ENCODE results near the gene TBX1.

TBX1 gene

GRCh38 chr22:19739911-19740449, 20.6 kb upstream of the TBX1 start:
- H3K9me3 Mint-ChIP-seq, result no peaks in the 10 kb centered on the region
- H3K27ac Mint-ChIP-seq, result no peak overlapping the region
- no peaks in the 10 kb centered on the region for H3K27me3 Mint-ChIP-seq (ENCODE audit: low read depth)

GRCh38 chr22:19740586-19740985, 20.0 kb upstream of the TBX1 start:
- H3K27ac Mint-ChIP-seq, result no peak overlapping the region
- no peaks in the 10 kb centered on the region for H3K27me3 Mint-ChIP-seq (ENCODE audit: low read depth)
- no peaks in the 10 kb centered on the region for H3K4me1 Mint-ChIP-seq (ENCODE audit: low read depth)
- no peak overlapping the region for H3K4me3 Mint-ChIP-seq
- no peaks in the 10 kb centered on the region for H3K36me3 Mint-ChIP-seq (ENCODE audit: low read depth)
- no peaks in the 10 kb centered on the region for H3K9me3 Mint-ChIP-seq

More at GRCh38 chr22:19739911-19740449, 20.6 kb upstream of the TBX1 start:
- Mint-ChIP-seq H3K4me1 (ENCODE audit: low read depth) (no peaks in the 10 kb centered on the region), H3K4me3 (no peak overlapping the region), H3K36me3 (ENCODE audit: low read depth) (no peaks in the 10 kb centered on the region)

DNA sequence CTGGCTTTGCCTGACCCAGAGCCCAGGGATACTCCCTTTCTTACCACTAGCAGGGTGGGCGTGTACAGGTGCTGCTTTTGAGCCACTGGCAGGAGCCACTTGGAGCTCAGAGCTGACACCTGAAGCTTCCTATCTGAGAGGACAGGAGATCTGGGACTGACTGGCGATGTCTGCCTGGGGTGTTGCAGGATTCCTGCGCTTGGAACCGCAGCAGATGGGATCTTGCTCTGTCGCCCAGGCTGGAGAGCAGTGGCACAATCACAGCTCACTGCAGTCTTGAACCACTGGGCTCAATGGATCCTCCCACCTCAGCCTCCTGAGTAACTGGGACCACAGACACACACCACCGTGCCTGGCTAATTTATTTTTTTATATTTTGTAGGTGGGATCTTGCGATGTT, 19.5 kb upstream of the TBX1 start:
- Mint-ChIP-seq H3K27ac (no peak overlapping the region), H3K36me3 (ENCODE audit: low read depth) (no peaks in the 10 kb centered on the region), H3K9me3 (no peaks in the 10 kb centered on the region), H3K27me3 (ENCODE audit: low read depth) (no peaks in the 10 kb centered on the region), H3K4me1 (ENCODE audit: low read depth) (no peaks in the 10 kb centered on the region), H3K4me3 (no peak overlapping the region)

GRCh38 chr22:19742160-19743066, 18.2 kb upstream of the TBX1 start:
- Mint-ChIP-seq H3K4me1 (ENCODE audit: low read depth) (no peaks in the 10 kb centered on the region), H3K9me3 (no peaks in the 10 kb centered on the region), H3K27ac (no peak overlapping the region), H3K27me3 (ENCODE audit: low read depth) (no peaks in the 10 kb centered on the region), H3K4me3 (no peak overlapping the region), H3K36me3 (ENCODE audit: low read depth) (no peaks in the 10 kb centered on the region)

DNA sequence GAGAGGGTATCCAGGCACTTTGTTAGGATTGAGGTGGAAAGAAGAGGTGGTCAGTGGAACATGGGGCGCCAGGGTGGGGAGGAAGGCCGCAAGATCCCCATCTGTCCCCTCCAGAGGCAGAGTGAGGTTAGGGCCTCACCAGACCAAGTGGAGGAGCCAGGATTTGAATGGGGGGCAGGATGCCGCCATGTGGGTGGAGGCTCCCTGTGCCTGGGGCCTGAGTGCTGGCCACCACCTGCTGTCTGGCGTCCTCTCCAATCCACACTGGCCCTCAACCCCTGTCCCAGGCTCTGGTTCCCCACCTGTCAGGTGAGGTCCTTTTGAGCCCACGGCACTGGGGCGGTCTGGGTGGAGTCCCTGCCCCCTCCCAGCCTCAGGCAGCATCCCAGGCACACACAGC, 17.5 kb upstream of the TBX1 start:
- Mint-ChIP-seq H3K4me3 (no peak overlapping the region), H3K36me3 (ENCODE audit: low read depth) (no peaks in the 10 kb centered on the region), H3K27me3 (ENCODE audit: low read depth) (no peaks in the 10 kb centered on the region), H3K27ac (no peak overlapping the region), H3K4me1 (ENCODE audit: low read depth) (no peaks in the 10 kb centered on the region), H3K9me3 (no peaks in the 10 kb centered on the region)

GRCh38 chr22:19743651-19744050, 16.9 kb upstream of the TBX1 start:
- no peak overlapping the region for H3K27ac Mint-ChIP-seq
- H3K4me1 Mint-ChIP-seq (ENCODE audit: low read depth), result no peaks in the 10 kb centered on the region
- H3K4me3 Mint-ChIP-seq, result no peak overlapping the region
- no peaks in the 10 kb centered on the region for H3K27me3 Mint-ChIP-seq (ENCODE audit: low read depth)
- no peaks in the 10 kb centered on the region for H3K36me3 Mint-ChIP-seq (ENCODE audit: low read depth)
- no peaks in the 10 kb centered on the region for H3K9me3 Mint-ChIP-seq

DNA sequence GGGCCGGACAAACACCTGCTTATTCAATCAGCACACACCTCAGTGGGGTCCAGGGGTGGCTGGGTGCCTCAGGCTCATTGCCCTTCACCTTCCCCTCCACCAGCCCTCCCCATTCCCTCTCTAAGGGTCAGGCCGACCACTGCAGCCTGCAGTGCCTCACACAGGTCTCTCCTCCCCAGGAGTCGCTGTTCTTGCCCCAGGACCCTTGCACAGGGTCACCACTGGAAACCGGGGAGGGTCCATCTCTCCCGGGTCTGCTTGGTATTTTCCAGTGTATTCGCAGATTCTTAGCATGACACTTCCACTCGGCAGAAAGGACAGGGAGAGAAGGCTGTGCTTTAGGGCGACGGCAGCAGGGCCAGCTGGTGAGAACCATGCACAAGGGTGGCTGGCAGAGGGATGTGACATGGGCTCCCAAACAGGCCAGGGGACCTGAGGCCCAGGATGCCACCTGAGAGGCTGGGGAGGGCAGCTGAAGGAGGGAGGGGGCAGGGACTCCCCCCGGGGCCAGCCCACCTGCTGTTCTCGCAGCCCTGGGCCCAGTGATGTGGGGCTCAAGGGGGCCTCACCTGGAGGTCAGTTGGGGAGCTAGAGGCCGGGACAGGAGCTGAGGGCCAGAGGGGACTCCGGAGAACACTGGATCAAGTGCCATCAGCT, 16.1 kb upstream of the TBX1 start:
- Mint-ChIP-seq H3K27ac (no peak overlapping the region), H3K36me3 (ENCODE audit: low read depth) (no peaks in the 10 kb centered on the region), H3K4me1 (ENCODE audit: low read depth) (no peaks in the 10 kb centered on the region), H3K27me3 (ENCODE audit: low read depth) (no peaks in the 10 kb centered on the region), H3K4me3 (no peak overlapping the region), H3K9me3 (no peaks in the 10 kb centered on the region)

DNA sequence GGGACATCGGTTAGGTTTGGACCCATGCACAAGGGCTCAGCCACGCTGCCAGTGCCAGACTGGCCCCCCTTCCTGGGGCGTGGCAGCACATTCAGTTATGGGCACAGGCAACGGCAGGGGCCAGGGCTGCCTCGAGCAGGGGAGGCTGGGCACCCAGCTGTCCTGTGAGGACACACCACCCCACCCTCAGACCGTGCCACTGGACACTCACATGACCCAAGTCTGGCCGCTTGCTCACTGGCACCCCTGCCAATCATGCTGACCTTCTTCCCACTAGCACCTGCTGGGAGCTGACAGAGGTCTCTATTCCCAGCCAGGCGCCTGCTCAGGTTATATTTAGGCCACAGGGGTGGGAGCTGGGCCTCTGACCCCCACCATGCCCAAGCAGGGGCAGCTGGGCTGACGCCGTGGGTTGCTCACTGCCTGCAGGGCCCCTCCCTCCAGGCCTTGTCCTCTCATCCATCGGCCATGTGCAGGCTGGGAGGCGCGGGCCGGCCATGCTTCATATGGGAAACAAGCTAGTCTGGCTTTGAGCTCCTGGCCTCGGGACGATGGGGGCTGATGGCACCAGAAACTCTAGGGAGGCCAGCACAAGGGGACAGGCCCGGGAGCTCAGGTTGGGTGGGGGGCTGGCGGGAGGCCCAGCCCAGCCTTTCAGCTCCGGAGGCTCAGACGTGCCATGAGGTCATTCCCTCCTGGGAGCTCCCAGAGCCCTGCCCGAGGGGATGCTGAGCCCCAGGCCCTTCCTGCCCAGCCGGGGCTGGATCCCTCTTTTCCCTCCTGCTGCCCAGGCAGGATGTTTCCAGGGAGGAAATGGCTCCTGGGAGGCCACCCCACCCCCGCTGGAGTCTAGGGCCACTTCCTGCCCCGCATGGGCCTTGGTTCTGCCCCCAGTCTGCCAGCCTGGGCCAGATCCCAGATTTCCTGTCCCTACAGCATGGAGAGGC, 15.2 kb upstream of the TBX1 start:
- Mint-ChIP-seq H3K27ac (no peak overlapping the region), H3K4me1 (ENCODE audit: low read depth) (no peaks in the 10 kb centered on the region), H3K27me3 (ENCODE audit: low read depth) (no peaks in the 10 kb centered on the region), H3K36me3 (ENCODE audit: low read depth) (no peaks in the 10 kb centered on the region), H3K4me3 (no peak overlapping the region), H3K9me3 (no peaks in the 10 kb centered on the region)

GRCh38 chr22:19746726-19747125, 13.9 kb upstream of the TBX1 start:
- Mint-ChIP-seq H3K9me3 (no peaks in the 10 kb centered on the region), H3K4me3 (no peak overlapping the region), H3K27me3 (ENCODE audit: low read depth) (no peaks in the 10 kb centered on the region), H3K27ac (no peak overlapping the region), H3K4me1 (ENCODE audit: low read depth) (no peaks in the 10 kb centered on the region), H3K36me3 (ENCODE audit: low read depth) (no peaks in the 10 kb centered on the region)

DNA sequence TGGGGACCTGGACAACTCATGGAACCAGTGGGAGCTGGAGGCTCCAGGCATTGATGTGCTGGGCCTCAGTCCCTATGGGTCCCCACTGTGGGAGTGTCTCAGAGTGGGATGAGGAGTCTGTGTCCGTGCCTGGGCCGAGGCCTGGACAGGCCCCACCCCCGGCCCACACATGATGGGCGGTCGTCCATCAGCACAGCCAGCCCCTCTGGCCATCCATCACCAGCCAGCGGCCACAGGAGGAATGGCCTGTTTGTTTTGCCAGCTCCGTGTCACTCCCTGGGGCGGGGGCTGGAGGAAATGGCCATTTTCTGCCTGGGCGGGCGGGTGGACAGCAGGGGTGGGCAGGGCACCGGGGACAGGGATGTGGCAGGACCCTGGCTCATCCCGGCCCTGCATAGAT, 13.0 kb upstream of the TBX1 start:
- H3K36me3 Mint-ChIP-seq (ENCODE audit: low read depth), result no peaks in the 10 kb centered on the region
- no peak overlapping the region for H3K4me3 Mint-ChIP-seq
- H3K27me3 Mint-ChIP-seq (ENCODE audit: low read depth), result peaks cover under 1% of the 10 kb centered on the region
- H3K9me3 Mint-ChIP-seq, result no peaks in the 10 kb centered on the region
- H3K4me1 Mint-ChIP-seq (ENCODE audit: low read depth), result no peaks in the 10 kb centered on the region
- no peak overlapping the region for H3K27ac Mint-ChIP-seq

GRCh38 chr22:19748139-19748538, 12.4 kb upstream of the TBX1 start:
- Mint-ChIP-seq H3K4me1 (ENCODE audit: low read depth) (no peaks in the 10 kb centered on the region), H3K4me3 (no peak overlapping the region), H3K27me3 (ENCODE audit: low read depth) (peaks cover 7% of the 10 kb centered on the region), H3K9me3 (no peaks in the 10 kb centered on the region), H3K27ac (no peak overlapping the region), H3K36me3 (ENCODE audit: low read depth) (no peaks in the 10 kb centered on the region)

DNA sequence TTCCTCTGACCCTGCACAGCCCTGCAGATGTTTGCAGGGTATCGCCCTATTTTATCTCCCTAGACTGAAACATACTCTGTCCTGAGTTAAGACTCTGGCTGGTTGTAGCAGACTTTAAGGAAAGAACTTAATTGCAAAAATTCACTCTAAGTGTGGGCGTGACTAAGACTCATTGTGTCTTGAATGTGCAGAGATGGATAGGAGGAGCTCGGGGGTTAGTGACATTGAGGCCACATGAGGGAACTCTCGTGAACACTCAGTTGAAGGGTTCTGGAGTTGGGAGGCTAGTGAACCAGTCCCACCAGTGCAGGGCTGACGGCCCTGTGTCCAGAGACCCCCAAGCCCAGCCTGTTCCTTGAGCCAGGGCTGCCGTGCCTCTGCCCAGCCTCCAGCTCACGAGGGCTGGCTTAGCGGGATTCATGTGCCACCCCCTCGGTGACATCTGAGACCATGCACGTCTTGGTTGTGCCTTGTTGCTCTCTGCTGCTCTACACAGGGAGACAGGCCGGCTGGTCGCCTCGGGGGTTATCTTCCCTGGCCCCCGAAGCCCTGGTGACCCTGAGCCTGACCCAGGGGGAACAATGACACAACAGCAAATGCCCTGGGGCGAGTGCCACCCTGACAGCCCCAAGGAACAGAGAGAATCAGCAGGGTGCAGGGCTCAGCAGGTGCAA, 11.4 kb upstream of the TBX1 start:
- H3K27me3 Mint-ChIP-seq (ENCODE audit: low read depth), result peaks cover 15% of the 10 kb centered on the region
- H3K4me1 Mint-ChIP-seq (ENCODE audit: low read depth), result no peaks in the 10 kb centered on the region
- H3K4me3 Mint-ChIP-seq, result no peak overlapping the region
- H3K36me3 Mint-ChIP-seq (ENCODE audit: low read depth), result no peaks in the 10 kb centered on the region
- H3K27ac Mint-ChIP-seq, result no peak overlapping the region
- H3K9me3 Mint-ChIP-seq, result no peaks in the 10 kb centered on the region

- Mint-ChIP-seq H3K9me3 (no peaks in the 10 kb centered on the region), H3K4me3 (no peak overlapping the region), H3K27ac (no peak overlapping the region), H3K36me3 (ENCODE audit: low read depth) (no peaks in the 10 kb centered on the region), H3K4me1 (ENCODE audit: low read depth) (no peaks in the 10 kb centered on the region), H3K27me3 (ENCODE audit: low read depth) (peaks cover 21% of the 10 kb centered on the region)
Measured at GRCh38 chr22:19749876-19750275, 10.7 kb upstream of the TBX1 start.
